RWPE2 (cell line): Measurements from ENCODE around the gene MSL3B.
A peak's percentile ranks its signal among the peaks of the same experiment; 100 is the strongest.

Experiments used
- ATAC-seq: fragments of 200-7000 bp; cut with Tn5 transposase; 3 replicates; pipeline ENCODE4 v1.9.1; 2021; ENCODE audit warnings: low read depth
- DNase-seq: peaks from one replicate; pipeline ENCODE4 v3.0.0-alpha.2; 2020; ENCODE audit warnings: low spot score
- H3K27ac ChIP-seq: fragments of 450-650 bp; 2 replicates; pipeline ENCODE4 v1.5.1; 2017; ENCODE audit warnings: mild to moderate bottlenecking; ENCODE audit not compliant: poor library complexity, severe bottlenecking
- H3K27me3 ChIP-seq: fragments of 250-450 bp; sonication (Bioruptor Pico); 2 replicates; pipeline ENCODE4 v1.5.1; 2021; ENCODE audit warnings: mild to moderate bottlenecking, moderate library complexity; ENCODE audit not compliant: insufficient read depth, poor library complexity, severe bottlenecking
- H3K36me3 ChIP-seq: fragments of 250-450 bp; sonication (Bioruptor Pico); 2 replicates; pipeline ENCODE4 v1.5.1; 2020; ENCODE audit warnings: low read depth, mild to moderate bottlenecking, moderate library complexity
- H3K4me1 ChIP-seq: fragments of 250-450 bp; sonication (Bioruptor Pico); 2 replicates; pipeline ENCODE4 v1.5.1; 2021; ENCODE audit warnings: mild to moderate bottlenecking, moderate library complexity; ENCODE audit not compliant: insufficient read depth, poor library complexity, severe bottlenecking
- H3K4me3 ChIP-seq: fragments of 250-450 bp; sonication (Bioruptor Pico); 2 replicates; pipeline ENCODE4 v1.5.1; 2021; ENCODE audit warnings: mild to moderate bottlenecking, moderate library complexity; ENCODE audit not compliant: severe bottlenecking
- H3K9me3 ChIP-seq: fragments of 250-450 bp; sonication (Bioruptor Pico); 2 replicates; pipeline ENCODE4 v1.5.1; 2021; ENCODE audit warnings: mild to moderate bottlenecking, moderate library complexity; ENCODE audit not compliant: severe bottlenecking
- CTCF ChIP-seq: fragments of 450-650 bp; IDR thresholded peaks from one replicate; pipeline ENCODE4 v1.5.1; 2017; ENCODE audit warnings: mild to moderate bottlenecking, moderate library complexity; ENCODE audit not compliant: poor library complexity, severe bottlenecking

The MSL3B gene

GRCh38 chr2:233830111-233830802 is 37.9 kb downstream of the MSL3B start:
- H3K36me3 ChIP-seq, result peaks cover 10% of the 10 kb centered on the region
- DNase-seq, result no peak
- no peak overlapping the region for H3K27ac ChIP-seq
- TF ChIP-seq CTCF, result no peak
- H3K9me3 ChIP-seq, result no peaks in the 10 kb centered on the region
- H3K27me3 ChIP-seq, result no peaks in the 10 kb centered on the region
- H3K4me1 ChIP-seq, result no peaks in the 10 kb centered on the region
- no peak for ATAC-seq
- no peak overlapping the region for H3K4me3 ChIP-seq

GRCh38 chr2:233829193-233830110 is 38.7 kb downstream of the MSL3B start:
- no peak for ATAC-seq
- no peak overlapping the region for H3K27ac ChIP-seq
- peaks cover 2% of the 10 kb centered on the region; the same call in 1 of the 2 replicates for H3K36me3 ChIP-seq
- H3K27me3 ChIP-seq, result no peaks in the 10 kb centered on the region
- no peaks in the 10 kb centered on the region for H3K4me1 ChIP-seq
- no peak for TF ChIP-seq CTCF
- DNase-seq, result peak; percentile 30
- no peaks in the 10 kb centered on the region for H3K9me3 ChIP-seq
- no peak overlapping the region for H3K4me3 ChIP-seq

- no peaks in the 10 kb centered on the region for H3K9me3 ChIP-seq
- no peaks in the 10 kb centered on the region for H3K36me3 ChIP-seq
- TF ChIP-seq CTCF, result no peak
- H3K27ac ChIP-seq, result no peak overlapping the region
- no peak for ATAC-seq
- DNase-seq, result peak; percentile 38
- no peak overlapping the region for H3K4me3 ChIP-seq
- H3K27me3 ChIP-seq, result no peaks in the 10 kb centered on the region
- H3K4me1 ChIP-seq, result no peaks in the 10 kb centered on the region
These were observed 39.5 kb downstream of the MSL3B start for GRCh38 chr2:233828546-233829192.

- Histone ChIP-seq H3K27me3 (no peaks in the 10 kb centered on the region), H3K27ac (no peak overlapping the region), H3K4me3 (no peak overlapping the region), H3K9me3 (no peaks in the 10 kb centered on the region), H3K4me1 (no peaks in the 10 kb centered on the region), H3K36me3 (no peaks in the 10 kb centered on the region)
- TF ChIP-seq CTCF, result no peak
- DNase-seq (no peak), ATAC-seq (no peak)
These were observed 43.8 kb downstream of the MSL3B start for GRCh38 chr2:233824373-233824772.
